GM12878 (cell line): ENCODE results near the gene ITGAD. TPM values are rescaled to one million over a fixed set of nuclear protein-coding genes. Genes with fewer than 3 reads are reported as not detected.
A peak's percentile ranks its signal among the peaks of the same experiment; 100 is the strongest.

Experiments used
- ATAC-seq: fragments of 200-7000 bp; cut with Tn5 transposase; 3 replicates; pipeline ENCODE4 v1.9.1; 2020; ENCODE audit warnings: mild to moderate bottlenecking, moderate library complexity
- BruUV-seq: library from RNA; stranded (reverse); fragments of 400-500 nt; replicated peaks from 2 replicates; lab custom pipeline; 2021; lab: Mats Ljungman, UMichigan
- CTCF ChIA-PET: fragments of 300-600 bp; sonication (Branson Sonifier 250); formaldehyde crosslinking; extraction: SDS; loops from one replicate; lab custom pipeline; 2021; ENCODE audit warnings: inconsistent platforms; lab: Yijun Ruan, JAX
- POLR2A ChIA-PET: fragments of 350-600 bp; formaldehyde crosslinking; extraction: SDS; loops from one replicate; lab custom pipeline; 2021; ENCODE audit warnings: inconsistent platforms; lab: Charles Lee
- RAD21 ChIA-PET: fragments of 300-600 bp; sonication (Branson Sonifier 250); formaldehyde crosslinking; loops from one replicate; lab custom pipeline; 2023; ENCODE audit warnings: antibody characterized with exemption; ENCODE audit not compliant: unreplicated experiment; lab: Charles Lee
- SMC1A ChIA-PET: fragments of 300-600 bp; sonication (Branson Sonifier 250); formaldehyde crosslinking; loops from one replicate; lab custom pipeline; 2023; ENCODE audit not compliant: unreplicated experiment, uncharacterized antibody; lab: Charles Lee
- DNase-seq: peaks from one replicate; pipeline ENCODE4 v3.0.0-alpha.2; 2011; ENCODE audit warnings: low read depth, low spot score
- FAIRE-seq: peaks from 3 replicates; lab custom pipeline; 2011; peaks lifted over from hg19 to GRCh38; lab: Jason Lieb, UNC
- H2AFZ ChIP-seq: 2 replicates; pipeline ENCODE4 v1.6.0; 2011; ENCODE audit warnings: low read depth, low read length, control low read depth; ENCODE audit not compliant: control insufficient read depth
- H3K27ac ChIP-seq: 2 replicates; pipeline ENCODE4 v1.5.1; 2011; ENCODE audit warnings: control low read depth; ENCODE audit not compliant: control insufficient read depth, insufficient read depth
- H3K27me3 ChIP-seq, 2 experiments: replicated peaks in 1 of 2; 2 replicates each; pipeline versions ENCODE4 v1.6.0 to v1.6.1; 2011; ENCODE audit warnings: low read length in 1 of 2; ENCODE audit not compliant: control insufficient read depth in 2 of 2, insufficient read depth in 2 of 2
- H3K36me3 ChIP-seq, 2 experiments: 2 replicates each; pipeline ENCODE4 v1.5.1; 2011; ENCODE audit warnings: low read length in 1 of 2; ENCODE audit not compliant: control insufficient read depth in 2 of 2, insufficient read depth in 2 of 2
- H3K4me1 ChIP-seq: 2 replicates; pipeline ENCODE4 v1.6.1; 2011; ENCODE audit warnings: mild to moderate bottlenecking, low read length, moderate library complexity, mixed read lengths; ENCODE audit not compliant: control insufficient read depth, insufficient read depth
- H3K4me2 ChIP-seq: 2 replicates; pipeline ENCODE4 v1.6.0; 2011; ENCODE audit warnings: control low read depth; ENCODE audit not compliant: control insufficient read depth, insufficient read depth
- H3K4me3 ChIP-seq: fragments of 200-600 bp; sonication (generic); 2 replicates; pipeline ENCODE4 v1.5.1; 2016
- H3K79me2 ChIP-seq: 2 replicates; pipeline ENCODE4 v1.6.0; 2011; ENCODE audit warnings: low read length; ENCODE audit not compliant: control insufficient read depth, insufficient read depth
- H3K9ac ChIP-seq: 2 replicates; pipeline ENCODE4 v1.8.0; 2011; ENCODE audit warnings: low read length, control low read depth, mixed read lengths; ENCODE audit not compliant: control insufficient read depth, insufficient read depth
- H3K9me3 ChIP-seq: replicated peaks from 3 replicates; pipeline ENCODE4 v1.5.1; 2011; ENCODE audit warnings: mild to moderate bottlenecking, low read length; ENCODE audit not compliant: control insufficient read depth, insufficient read depth
- H4K20me1 ChIP-seq: 2 replicates; pipeline ENCODE4 v1.6.0; 2011; ENCODE audit not compliant: control insufficient read depth, insufficient read depth
- ASH2L ChIP-seq: fragments of 300-600, 200-600 bp; sonication (generic); IDR thresholded peaks from 2 replicates; pipeline ENCODE4 v1.6.1; 2017; ENCODE audit warnings: low read depth, mild to moderate bottlenecking, borderline replicate concordance
- CBX3 ChIP-seq: fragments of 200-600 bp; sonication (generic); IDR thresholded peaks from 2 replicates; pipeline ENCODE4 v1.6.1; 2016; ENCODE audit warnings: low read depth, borderline replicate concordance
- CREB1 ChIP-seq: IDR thresholded peaks from 2 replicates; pipeline ENCODE4 v1.6.1; 2012; ENCODE audit warnings: low read depth, mild to moderate bottlenecking, inconsistent platforms
- EGR1 ChIP-seq, 2 experiments: IDR thresholded peaks; 1 replicate in 1 of 2; 2 replicates in 1 of 2; pipeline ENCODE4 v1.6.1; 2011 to 2012; ENCODE audit warnings: low read depth in 2 of 2, low read length in 2 of 2, borderline replicate concordance in 1 of 2, mild to moderate bottlenecking in 1 of 2, moderate library complexity in 1 of 2
- HDAC6 ChIP-seq: fragments of 200-600 bp; sonication (generic); IDR thresholded peaks from one replicate; pipeline ENCODE4 v1.8.0; 2017; ENCODE audit warnings: antibody characterized with exemption; ENCODE audit not compliant: unreplicated experiment
- IRF4 ChIP-seq: IDR thresholded peaks from 2 replicates; pipeline ENCODE4 v1.6.1; 2011; ENCODE audit warnings: low read depth, low read length
- KDM1A ChIP-seq: fragments of 200-600 bp; sonication (generic); IDR thresholded peaks from 2 replicates; pipeline ENCODE4 v1.6.1; 2016; ENCODE audit warnings: borderline replicate concordance
- NFYA ChIP-seq: IDR thresholded peaks from 2 replicates; pipeline ENCODE4 v1.6.1; 2011; ENCODE audit warnings: low read depth, mild to moderate bottlenecking, low read length, improper control_type of control experiment, borderline replicate concordance
- POU2F2 ChIP-seq: IDR thresholded peaks from 3 replicates; pipeline ENCODE4 v1.6.1; 2011; ENCODE audit warnings: low read depth, mild to moderate bottlenecking, low read length, borderline replicate concordance
- RAD21 ChIP-seq: IDR thresholded peaks from 2 replicates; pipeline ENCODE4 v1.6.1; 2011; ENCODE audit warnings: mild to moderate bottlenecking, low read depth, low read length, moderate library complexity; ENCODE audit not compliant: insufficient read depth
- SMARCA5 ChIP-seq: fragments of 450-650 bp; IDR thresholded peaks from 2 replicates; pipeline ENCODE4 v1.6.1; 2017; ENCODE audit warnings: mild to moderate bottlenecking
- SMC3 ChIP-seq: IDR thresholded peaks from 2 replicates; pipeline ENCODE4 v1.6.1; 2011; ENCODE audit warnings: low read length, improper control_type of control experiment, borderline replicate concordance
- TCF12 ChIP-seq: IDR thresholded peaks from 2 replicates; pipeline ENCODE4 v1.6.1; 2011; ENCODE audit warnings: low read depth, mild to moderate bottlenecking, low read length
- ZNF24 ChIP-seq: fragments of 450-650 bp; IDR thresholded peaks from 2 replicates; pipeline ENCODE4 v1.6.1; 2017; ENCODE audit warnings: antibody characterized with exemption, mild to moderate bottlenecking
- WGBS: methylation state at CpG from one replicate; pipeline ENCODE4 v1.1.6; 2016; ENCODE audit warnings: low lambda C conversion rate; ENCODE audit not compliant: insufficient replicate concordance, insufficient coverage; ENCODE audit errors: missing lambda C conversion rate; 5-methylcytosine and 5-hydroxymethylcytosine counted together
- in situ Hi-C: fragments of 300-500 bp; cut with MboI; formaldehyde crosslinking; loops from 9 replicates; pipeline ENCODE4 v1.14.3; 2018; ENCODE audit warnings: mixed read lengths
- intact Hi-C: fragments of 100-400 bp; cut with micrococcal nuclease; formaldehyde crosslinking; loops from one replicate; pipeline ENCODE4 v1.14.2; 2022; ENCODE audit not compliant: unreplicated experiment
- polyA plus RNA-seq, 11 experiments: library from polyadenylated mRNA; depleted of rRNA in 4 of 11; unstranded in 6 of 11; stranded (reverse) in 5 of 11; fragments of >200 nt; fragmentation: Nextera tagmentation in 4 of 11; fragmentation: Illumina TruSeq in 1 of 11; extraction: Ambion mirVana in 4 of 11; extraction: Trizol in 1 of 11; gene quantifications; 1 replicate in 1 of 11; 2 replicates in 10 of 11; pipeline versions ENCODE4 v1.2.1 to v1.2.3, GENCODE V29; 2011 to 2016; ENCODE audit warnings: inconsistent platforms in 2 of 11, missing spikeins in 2 of 11, low read depth in 1 of 11
- total RNA-seq, 4 experiments: library from RNA; depleted of rRNA in 3 of 4; stranded (reverse); fragments of >200 nt in 3 of 4; fragmentation: Illumina TruSeq in 1 of 4; extraction: Trizol in 1 of 4; gene quantifications; 2 replicates each; pipeline versions ENCODE4 v1.2.1 to v1.2.3, GENCODE V29; 2013 to 2021
- TF ChIP-seq, protein P1 (sequence below), 3 experiments: IDR thresholded peaks in 2 of 3; conservative IDR thresholded peaks in 1 of 3; 2 replicates each; pipeline ENCODE4 v1.5.1; 2011; ENCODE audit warnings: low read depth in 3 of 3, low read length in 3 of 3, mild to moderate bottlenecking in 3 of 3, control low read depth in 2 of 3, moderate library complexity in 2 of 3, inconsistent platforms in 1 of 3, mixed read lengths in 1 of 3; ENCODE audit not compliant: control insufficient read depth in 2 of 3, insufficient read depth in 1 of 3; ENCODE audit errors: extremely low read depth in 1 of 3
- TF ChIP-seq, protein P2 (sequence below): fragments of 450-650 bp; IDR thresholded peaks from 2 replicates; pipeline ENCODE4 v1.6.1; 2017; ENCODE audit warnings: mild to moderate bottlenecking, low read depth, inconsistent platforms; ENCODE audit not compliant: poor library complexity, severe bottlenecking

The ITGAD gene
- total and polyA plus RNA-seq, 10 of the 15 experiments (the other 5 are each of a cell fraction or from before 2014, with no cell fraction given), result 0.29 to 4.0 (median 1.2) TPM

DNA sequence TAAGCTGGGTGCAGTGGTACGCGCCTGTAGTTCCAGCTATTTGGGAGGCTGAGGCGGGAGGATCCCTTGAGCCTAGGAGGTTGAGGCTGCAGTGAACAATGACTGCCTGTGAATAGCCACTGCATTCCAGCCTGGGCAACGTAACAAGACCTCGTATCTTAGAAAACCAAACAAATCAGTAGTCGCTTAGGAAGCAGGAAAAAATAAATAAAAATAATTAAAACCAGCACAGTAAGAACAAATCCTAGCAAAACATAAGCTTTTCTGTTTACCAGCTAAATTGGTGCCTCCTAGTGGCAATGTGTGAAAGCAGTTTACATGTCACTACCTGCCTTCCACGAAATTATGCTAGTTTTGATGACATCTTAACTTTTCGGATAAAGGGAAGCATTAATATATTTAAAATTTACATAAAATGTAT, 67.5 kb downstream of the ITGAD start:
- intact Hi-C loops, result no loop called here
- ChIA-PET SMC1A (interaction anchor here (0.9 to 4.1 kb wide), 17 partner anchors 9 to 507 kb away, joined by 3 to 26 read pairs (median 5); partner anchors contain the start of genes ZNF267, ZNF646 and ZNF668), CTCF (interaction anchor here (0.7 to 7.0 kb wide), 43 partner anchors 8 to 506 kb away, joined by 3 to 71 read pairs (median 5); partner anchors contain the start of genes PYCARD, RUSF1, TGFB1I1 and ZNF267), POLR2A (interaction anchor here (0.9 to 4.0 kb wide), 7 partner anchors 41 to 466 kb away, joined by 3 to 20 read pairs (median 4); partner anchors contain the start of gene ZNF267), RAD21 (interaction anchor here (0.6 to 4.0 kb wide), 17 partner anchors 15 to 506 kb away, joined by 3 to 21 read pairs (median 3); partner anchors contain the start of genes ITGAX, RUSF1, ZNF646 and ZNF668)
- 12% methylated on average over 8 of the region's 8 CpGs for WGBS
- H2AFZ ChIP-seq, result no peak overlapping the region
- TSS peak; percentile 77 for BruUV-seq
- H3K4me3 ChIP-seq, result peak overlapping the region; percentile 95
- no peaks in the 10 kb centered on the region for H3K9me3 ChIP-seq
- peak; percentile 88 for FAIRE-seq
- peak overlapping the region; percentile 54 for H3K27ac ChIP-seq
- no peak for DNase-seq
- peak overlapping the region; percentile 84 for H3K4me2 ChIP-seq
- in situ Hi-C loops, result no loop called here
- no peak for ATAC-seq
- peaks cover 0 to 18% of the 10 kb centered on the region in 2 experiments; a peak in 3 of 4 replicates for H3K36me3 ChIP-seq
- TF ChIP-seq ASH2L (no peak), SMC3 (peak; percentile 48; the same call in 1 of the 2 replicates), TCF12 (no peak), IRF4 (no peak), POU2F2 (no peak), HDAC6 (no peak), EGR1 (IDR thresholded peaks at IDR 0.05; ENCODE audit: borderline replicate concordance in 1 of 2, low read depth in 2 of 2, low read length in 2 of 2) (no peak), NFYA (no peak), CBX3 (no peak), CREB1 (peak; percentile 37; the same call in 1 of the 2 replicates), ZNF24 (no peak), SMARCA5 (no peak), KDM1A (no peak), RAD21 (peak; percentile 35; the same call in 1 of the 2 replicates)
- TF ChIP-seq, protein P1, sequence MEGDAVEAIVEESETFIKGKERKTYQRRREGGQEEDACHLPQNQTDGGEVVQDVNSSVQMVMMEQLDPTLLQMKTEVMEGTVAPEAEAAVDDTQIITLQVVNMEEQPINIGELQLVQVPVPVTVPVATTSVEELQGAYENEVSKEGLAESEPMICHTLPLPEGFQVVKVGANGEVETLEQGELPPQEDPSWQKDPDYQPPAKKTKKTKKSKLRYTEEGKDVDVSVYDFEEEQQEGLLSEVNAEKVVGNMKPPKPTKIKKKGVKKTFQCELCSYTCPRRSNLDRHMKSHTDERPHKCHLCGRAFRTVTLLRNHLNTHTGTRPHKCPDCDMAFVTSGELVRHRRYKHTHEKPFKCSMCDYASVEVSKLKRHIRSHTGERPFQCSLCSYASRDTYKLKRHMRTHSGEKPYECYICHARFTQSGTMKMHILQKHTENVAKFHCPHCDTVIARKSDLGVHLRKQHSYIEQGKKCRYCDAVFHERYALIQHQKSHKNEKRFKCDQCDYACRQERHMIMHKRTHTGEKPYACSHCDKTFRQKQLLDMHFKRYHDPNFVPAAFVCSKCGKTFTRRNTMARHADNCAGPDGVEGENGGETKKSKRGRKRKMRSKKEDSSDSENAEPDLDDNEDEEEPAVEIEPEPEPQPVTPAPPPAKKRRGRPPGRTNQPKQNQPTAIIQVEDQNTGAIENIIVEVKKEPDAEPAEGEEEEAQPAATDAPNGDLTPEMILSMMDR (IDR thresholded peaks at IDR 0.05 in 2 of 3, conservative IDR thresholded peaks at IDR 0.05 in 1 of 3; ENCODE audit: control insufficient read depth in 2 of 3, extremely low read depth in 1 of 3, insufficient read depth in 1 of 3, low read depth in 3 of 3, low read length in 3 of 3), result peak; percentile 63 to 72 (median 69)
- TF ChIP-seq, protein P2, sequence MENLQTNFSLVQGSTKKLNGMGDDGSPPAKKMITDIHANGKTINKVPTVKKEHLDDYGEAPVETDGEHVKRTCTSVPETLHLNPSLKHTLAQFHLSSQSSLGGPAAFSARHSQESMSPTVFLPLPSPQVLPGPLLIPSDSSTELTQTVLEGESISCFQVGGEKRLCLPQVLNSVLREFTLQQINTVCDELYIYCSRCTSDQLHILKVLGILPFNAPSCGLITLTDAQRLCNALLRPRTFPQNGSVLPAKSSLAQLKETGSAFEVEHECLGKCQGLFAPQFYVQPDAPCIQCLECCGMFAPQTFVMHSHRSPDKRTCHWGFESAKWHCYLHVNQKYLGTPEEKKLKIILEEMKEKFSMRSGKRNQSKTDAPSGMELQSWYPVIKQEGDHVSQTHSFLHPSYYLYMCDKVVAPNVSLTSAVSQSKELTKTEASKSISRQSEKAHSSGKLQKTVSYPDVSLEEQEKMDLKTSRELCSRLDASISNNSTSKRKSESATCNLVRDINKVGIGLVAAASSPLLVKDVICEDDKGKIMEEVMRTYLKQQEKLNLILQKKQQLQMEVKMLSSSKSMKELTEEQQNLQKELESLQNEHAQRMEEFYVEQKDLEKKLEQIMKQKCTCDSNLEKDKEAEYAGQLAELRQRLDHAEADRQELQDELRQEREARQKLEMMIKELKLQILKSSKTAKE, result peak; percentile 40
- H3K27me3 ChIP-seq, result no peaks in the 10 kb centered on the region
- peaks cover 5% of the 10 kb centered on the region; the same call in 1 of the 2 replicates for H4K20me1 ChIP-seq
- H3K4me1 ChIP-seq, result peaks cover 14% of the 10 kb centered on the region
- H3K79me2 ChIP-seq, result peaks cover 43% of the 10 kb centered on the region
- H3K9ac ChIP-seq, result peak overlapping the region; percentile 68
